GM12875 (cell line): ENCODE results near the gene ZNF366.

Experiments
- H3K4me3 ChIP-seq: one replicate; pipeline ENCODE4 v1.5.1; 2011; ENCODE audit warnings: low read depth, low read length, control low read depth
- TF ChIP-seq, protein P1 (sequence below): IDR thresholded peaks from 2 replicates; pipeline ENCODE4 v1.5.1; 2011; ENCODE audit warnings: low read depth, mild to moderate bottlenecking, control low read depth, inconsistent platforms, low read length, moderate library complexity, borderline replicate concordance; ENCODE audit not compliant: insufficient read depth

The ZNF366 gene

DNA sequence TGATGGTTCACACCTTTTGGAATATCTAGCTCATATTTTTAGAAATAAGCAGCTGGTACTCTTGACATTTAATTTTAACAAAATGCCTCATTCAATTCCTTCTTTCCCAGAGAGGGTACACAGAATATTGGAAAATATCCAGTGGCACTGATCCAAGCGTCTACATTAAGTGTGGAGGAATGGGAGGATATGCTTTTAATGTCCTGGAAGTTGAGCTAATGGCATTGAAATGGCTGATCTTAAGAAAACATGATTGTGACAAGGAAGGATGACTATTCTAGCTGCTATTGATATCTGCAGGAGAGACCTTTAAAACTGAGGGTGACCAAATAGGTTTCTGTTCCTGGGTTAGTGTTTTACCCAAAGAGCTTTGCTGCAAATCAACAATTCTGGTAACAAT, 30.0 kb downstream of the ZNF366 start:
- TF ChIP-seq, protein P1, sequence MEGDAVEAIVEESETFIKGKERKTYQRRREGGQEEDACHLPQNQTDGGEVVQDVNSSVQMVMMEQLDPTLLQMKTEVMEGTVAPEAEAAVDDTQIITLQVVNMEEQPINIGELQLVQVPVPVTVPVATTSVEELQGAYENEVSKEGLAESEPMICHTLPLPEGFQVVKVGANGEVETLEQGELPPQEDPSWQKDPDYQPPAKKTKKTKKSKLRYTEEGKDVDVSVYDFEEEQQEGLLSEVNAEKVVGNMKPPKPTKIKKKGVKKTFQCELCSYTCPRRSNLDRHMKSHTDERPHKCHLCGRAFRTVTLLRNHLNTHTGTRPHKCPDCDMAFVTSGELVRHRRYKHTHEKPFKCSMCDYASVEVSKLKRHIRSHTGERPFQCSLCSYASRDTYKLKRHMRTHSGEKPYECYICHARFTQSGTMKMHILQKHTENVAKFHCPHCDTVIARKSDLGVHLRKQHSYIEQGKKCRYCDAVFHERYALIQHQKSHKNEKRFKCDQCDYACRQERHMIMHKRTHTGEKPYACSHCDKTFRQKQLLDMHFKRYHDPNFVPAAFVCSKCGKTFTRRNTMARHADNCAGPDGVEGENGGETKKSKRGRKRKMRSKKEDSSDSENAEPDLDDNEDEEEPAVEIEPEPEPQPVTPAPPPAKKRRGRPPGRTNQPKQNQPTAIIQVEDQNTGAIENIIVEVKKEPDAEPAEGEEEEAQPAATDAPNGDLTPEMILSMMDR, result no peak
- H3K4me3 ChIP-seq, result no peak overlapping the region

DNA sequence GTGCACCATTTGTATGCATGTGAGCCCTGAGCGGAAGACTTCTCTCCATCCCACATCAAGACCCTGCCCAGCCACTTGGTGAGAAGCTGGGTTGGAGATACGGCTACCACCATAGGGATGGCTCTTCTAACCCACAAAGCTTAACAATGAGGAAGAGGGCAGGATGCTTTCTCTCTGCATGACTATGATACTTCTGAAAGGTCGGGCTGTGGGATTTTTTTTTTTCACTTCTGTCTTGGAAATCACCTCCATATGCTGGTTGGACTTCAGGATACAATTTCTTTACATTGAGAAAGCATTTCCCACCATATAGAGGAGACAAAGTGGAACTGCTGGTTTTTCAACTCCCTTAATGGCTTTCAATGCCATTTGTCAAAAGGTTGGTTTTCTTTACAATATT, 30.5 kb downstream of the ZNF366 start:
- TF ChIP-seq, protein P1, result no peak
- no peak overlapping the region for H3K4me3 ChIP-seq

DNA sequence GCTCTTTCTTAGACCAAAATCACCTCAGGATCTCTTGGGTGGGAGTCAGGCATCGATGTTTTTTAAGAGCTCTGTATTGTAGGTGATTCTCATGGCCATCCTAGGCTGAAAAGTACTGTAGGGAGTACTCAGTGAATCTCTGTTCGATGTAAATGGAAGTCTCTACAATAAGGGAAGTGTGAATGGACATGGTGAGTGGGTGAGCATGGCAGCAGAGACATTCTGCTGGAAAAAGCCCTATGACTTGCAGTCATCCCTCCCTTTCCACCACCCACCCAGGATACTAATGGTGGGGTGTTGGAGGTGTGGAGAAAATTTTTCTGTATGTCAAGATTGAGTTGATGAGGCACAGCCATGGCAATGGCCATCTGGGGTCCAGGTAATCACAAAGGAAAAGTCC, 30.9 kb downstream of the ZNF366 start:
- TF ChIP-seq, protein P1, result no peak
- no peak overlapping the region for H3K4me3 ChIP-seq

DNA sequence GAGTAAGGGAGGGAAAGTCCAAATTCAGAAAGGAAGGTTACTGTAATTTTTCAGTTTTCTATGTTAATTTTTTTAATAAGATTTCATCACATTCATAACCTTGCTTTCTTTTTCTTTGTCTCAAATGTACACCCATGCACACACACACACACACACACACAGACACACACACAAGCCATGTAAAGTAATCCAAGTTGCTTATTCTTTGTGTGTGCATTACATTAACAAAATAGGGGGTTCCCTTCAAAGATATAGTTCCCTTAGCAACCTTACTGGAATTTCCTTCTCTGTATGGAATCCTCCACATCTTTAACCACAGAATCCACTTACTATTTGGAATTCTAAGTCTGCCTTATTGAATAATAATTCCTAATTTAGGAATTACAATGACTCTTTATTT, 32.7 kb downstream of the ZNF366 start:
- no peak overlapping the region for H3K4me3 ChIP-seq
- TF ChIP-seq, protein P1, result no peak

DNA sequence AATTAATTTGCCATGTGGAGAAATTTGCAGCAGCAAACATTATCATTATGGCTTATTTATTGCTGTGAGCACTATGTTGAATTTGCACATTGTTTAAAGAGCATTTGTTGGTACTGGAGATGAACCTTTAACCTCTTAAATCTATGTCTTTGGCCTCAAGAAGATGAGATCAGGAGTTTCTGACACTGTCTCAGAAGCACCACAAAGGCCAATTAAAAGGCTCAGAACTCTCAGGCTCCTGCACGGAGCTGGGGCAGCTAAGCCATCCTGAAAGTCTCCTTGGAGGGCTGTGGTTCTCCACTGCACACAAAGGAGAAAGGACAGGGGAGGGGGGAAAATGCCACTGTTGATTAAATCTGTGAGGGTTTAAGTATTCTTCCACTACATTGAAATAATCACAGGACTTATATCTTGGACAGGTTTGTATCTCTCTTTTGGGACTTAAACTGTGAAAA, 33.1 kb downstream of the ZNF366 start:
- H3K4me3 ChIP-seq, result no peak overlapping the region
- TF ChIP-seq, protein P1, result no peak

DNA sequence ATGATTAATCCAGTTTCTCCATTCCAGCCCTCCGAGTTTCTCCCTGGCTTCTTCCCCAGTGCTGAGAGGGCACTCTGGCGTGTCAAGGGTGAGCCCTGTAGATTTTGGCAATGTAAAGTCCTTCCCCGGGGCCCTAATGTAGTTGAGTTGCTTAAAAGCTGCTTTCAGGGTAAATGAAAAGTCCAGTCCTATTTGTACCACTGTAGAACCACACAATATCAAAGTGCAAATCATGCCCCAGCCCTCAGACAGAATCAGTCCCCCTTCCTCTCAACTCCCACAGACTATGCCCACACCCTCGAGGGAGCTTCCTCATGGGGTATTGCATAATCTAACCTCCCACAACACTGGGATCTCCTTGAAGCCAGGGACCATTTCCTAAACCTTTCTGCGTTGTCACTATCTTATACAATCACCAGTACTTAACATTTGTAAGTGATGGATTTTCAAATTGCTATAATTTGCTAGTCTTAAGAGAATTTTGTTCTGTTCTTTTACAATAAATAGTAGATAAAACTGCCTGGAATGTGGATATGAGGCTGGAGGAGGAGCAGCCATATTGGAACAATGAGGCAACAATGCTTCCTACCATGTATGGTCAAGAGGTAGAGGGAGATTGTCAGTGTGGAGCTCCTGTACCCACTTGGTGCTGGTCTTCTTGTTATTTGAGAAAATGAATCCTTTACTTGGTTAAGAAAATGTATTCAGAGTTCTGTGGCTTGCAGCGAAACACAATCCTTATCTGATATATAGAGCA, 34.4 kb downstream of the ZNF366 start:
- H3K4me3 ChIP-seq, result no peak overlapping the region
- TF ChIP-seq, protein P1, result no peak

DNA sequence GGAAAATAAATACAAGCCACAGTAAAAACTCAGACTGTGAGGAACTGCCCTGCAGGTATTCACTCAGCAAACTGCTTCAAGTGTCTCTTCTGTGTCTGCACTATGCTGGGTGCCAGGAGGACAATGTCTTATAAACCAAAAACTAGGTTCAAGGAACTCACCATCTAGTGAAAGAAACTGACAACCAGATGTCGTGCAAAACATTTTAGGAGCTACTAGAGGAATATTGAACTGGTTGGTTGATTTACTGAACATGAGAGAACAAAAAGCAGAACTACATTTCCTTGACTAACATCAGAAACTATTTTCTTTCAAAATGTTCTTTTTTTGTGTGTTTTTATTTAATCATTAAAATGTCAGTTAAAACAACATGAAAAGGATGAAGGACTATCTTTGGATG, 35.2 kb downstream of the ZNF366 start:
- H3K4me3 ChIP-seq, result no peak overlapping the region
- TF ChIP-seq, protein P1, result no peak
